Lower leg skin (tissue), 3 donors: Measurements from ENCODE around the gene PHF1.

Experiments used
- POLR2A ChIP-seq, 2 donors: fragments of 450-650 bp; IDR thresholded peaks; one replicate each; pipeline ENCODE4 v1.6.1; 2016 to 2017; ENCODE audit warnings: antibody characterized with exemption in 2 of 2, mild to moderate bottlenecking in 1 of 2, moderate library complexity in 1 of 2
- TF ChIP-seq, protein P1 (sequence below), 3 donors: fragments of 450-650 bp; IDR thresholded peaks; one replicate each; pipeline ENCODE4 v1.5.1; 2016; ENCODE audit warnings: antibody characterized with exemption in 3 of 3, mild to moderate bottlenecking in 3 of 3, moderate library complexity in 2 of 3

DNA sequence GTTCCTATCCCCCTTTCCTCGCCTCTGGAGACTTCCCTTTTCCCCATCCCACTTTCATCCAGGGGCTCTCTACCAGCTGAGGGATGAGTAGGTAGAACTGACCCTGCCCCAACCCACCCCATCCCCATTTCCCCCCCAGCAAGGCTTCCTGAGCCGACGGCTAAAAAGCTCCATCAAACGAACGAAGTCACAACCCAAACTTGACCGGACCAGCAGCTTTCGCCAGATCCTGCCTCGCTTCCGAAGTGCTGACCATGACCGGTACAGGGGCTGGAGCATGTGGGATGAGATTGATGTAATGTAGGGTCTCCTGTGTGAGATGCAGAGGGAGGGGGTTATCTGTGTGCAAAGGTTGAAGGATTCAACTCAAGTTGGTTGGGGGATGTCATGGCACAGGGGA lies 21.7 kb downstream of the PHF1 start:
- TF ChIP-seq, protein P1, sequence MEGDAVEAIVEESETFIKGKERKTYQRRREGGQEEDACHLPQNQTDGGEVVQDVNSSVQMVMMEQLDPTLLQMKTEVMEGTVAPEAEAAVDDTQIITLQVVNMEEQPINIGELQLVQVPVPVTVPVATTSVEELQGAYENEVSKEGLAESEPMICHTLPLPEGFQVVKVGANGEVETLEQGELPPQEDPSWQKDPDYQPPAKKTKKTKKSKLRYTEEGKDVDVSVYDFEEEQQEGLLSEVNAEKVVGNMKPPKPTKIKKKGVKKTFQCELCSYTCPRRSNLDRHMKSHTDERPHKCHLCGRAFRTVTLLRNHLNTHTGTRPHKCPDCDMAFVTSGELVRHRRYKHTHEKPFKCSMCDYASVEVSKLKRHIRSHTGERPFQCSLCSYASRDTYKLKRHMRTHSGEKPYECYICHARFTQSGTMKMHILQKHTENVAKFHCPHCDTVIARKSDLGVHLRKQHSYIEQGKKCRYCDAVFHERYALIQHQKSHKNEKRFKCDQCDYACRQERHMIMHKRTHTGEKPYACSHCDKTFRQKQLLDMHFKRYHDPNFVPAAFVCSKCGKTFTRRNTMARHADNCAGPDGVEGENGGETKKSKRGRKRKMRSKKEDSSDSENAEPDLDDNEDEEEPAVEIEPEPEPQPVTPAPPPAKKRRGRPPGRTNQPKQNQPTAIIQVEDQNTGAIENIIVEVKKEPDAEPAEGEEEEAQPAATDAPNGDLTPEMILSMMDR (IDR thresholded peaks at IDR 0.05), result no peak
- no peak for TF ChIP-seq POLR2A (IDR thresholded peaks at IDR 0.05)
